GM19395 (cell line): ENCODE measurements around the gene DDX56.

Experiments used
- ATAC-seq: cut with Tn5 transposase; IDR thresholded peaks from one replicate; pipeline ENCODE4 v1.9.1; 2021; ENCODE audit warnings: mild to moderate bottlenecking, moderate library complexity; ENCODE audit not compliant: unreplicated experiment

Gene DDX56

DNA sequence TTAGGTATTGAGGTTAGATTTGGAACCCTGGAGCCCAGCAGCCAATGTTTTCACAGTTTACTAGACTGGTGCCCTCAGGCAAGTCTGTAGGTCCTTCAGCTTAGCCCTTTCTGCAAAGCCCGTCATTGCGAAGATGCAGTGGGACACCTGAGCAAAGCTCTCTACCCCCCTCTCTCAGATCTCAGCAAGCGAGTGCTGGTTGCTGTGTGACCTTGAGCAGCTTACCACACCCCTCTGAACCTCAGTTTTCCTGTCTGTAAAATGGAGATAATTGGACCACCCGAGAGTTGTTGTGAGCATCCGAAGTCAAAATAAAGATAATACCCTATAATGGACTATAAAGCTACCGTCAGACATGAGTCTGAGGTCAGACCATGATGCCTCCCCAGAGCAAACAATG, 36.3 kb downstream of the DDX56 start:
- no peak for ATAC-seq

DNA sequence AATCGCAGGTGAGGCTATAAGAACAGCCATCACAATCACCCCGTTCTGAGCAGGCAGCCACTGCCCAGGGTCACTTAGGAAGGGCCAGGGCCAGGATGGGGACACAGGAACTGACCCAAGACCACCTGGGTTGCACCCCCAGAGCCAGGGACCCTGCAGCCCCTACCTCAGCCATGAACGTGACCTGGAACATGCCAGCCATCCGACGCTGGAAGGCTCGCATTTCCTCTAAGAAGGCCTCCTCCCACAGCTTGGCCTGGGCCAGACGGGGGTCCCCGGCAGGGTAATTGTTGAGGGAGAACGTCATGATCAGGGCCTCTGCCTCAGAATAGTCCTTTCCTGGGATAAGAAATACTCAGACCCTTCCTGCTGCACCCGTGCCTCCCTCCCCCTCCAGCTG, 37.6 kb downstream of the DDX56 start:
- no peak for ATAC-seq

DNA sequence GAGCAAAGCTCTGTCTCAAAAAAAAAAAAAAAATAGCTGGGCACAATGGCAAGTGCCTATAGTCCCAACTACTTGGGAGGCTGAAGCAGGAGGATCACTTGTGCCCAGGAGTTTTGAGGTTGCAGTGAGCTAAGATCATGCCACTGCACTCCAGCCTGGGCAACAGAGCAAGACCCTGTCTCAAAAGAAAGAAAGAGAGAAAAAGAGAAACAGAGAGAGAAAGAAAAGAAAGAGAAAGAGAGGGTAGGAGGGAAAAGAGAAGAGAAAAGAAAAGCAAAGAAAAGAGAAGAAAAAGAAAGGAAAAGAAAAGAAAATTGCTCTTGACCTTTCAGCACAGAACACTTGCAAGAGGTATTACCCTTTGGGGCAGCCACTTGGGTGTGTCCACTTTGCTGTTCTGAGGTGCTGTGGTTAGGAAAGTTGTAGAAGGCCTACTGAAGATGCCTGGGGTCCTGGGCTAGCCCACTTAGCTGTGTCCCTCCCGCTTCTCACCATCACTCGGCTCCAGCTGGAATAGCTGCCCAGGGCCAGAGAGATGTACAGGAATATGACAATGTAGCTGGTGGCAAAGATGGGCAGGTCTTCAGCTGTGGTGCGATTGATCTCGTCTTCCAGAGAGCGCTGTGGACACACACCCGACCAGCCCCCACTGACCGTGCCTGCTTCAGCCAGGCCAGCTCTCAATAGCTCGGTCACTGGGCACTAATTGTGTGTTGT, 38.2 kb downstream of the DDX56 start:
- ATAC-seq, result no peak

DNA sequence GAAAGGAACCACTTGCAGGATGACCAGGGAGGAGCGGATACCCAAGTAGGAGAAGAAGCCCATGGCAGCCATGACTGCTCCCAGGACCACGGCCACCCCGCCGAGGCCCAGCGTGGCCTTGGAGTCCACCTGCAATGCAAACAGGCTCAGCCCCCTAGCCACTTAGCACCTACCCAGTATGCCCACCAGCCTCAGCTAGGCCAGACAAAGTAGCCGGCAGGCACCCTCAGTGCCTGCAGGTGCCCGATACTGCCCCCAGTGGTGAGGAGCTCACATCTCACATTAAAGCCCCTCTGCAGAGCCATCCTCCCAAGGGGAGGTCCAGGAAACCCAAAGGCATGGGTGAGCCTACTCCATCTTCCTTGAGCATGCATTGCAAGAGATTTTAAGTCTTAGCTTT, 39.2 kb downstream of the DDX56 start:
- ATAC-seq, result no peak

DNA sequence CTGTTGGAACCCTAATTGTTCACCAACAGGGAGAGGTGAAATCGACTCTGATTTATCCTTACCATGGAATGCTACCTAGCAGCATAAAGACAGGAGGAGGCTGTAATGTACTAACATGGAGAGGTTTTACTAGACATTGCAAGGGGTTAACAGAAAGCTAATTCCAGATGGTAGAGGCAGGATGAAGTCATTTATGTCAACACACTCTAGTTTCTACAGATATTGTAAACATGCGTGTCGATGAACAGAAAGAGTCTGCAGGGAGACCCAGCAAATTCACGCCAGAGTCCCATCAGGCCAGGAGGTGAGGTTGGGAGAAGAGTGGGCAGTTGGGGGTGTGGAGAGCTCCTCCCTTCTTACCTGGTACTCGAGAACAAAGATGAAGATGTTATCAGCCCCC, 39.6 kb downstream of the DDX56 start:
- ATAC-seq, result no peak

DNA sequence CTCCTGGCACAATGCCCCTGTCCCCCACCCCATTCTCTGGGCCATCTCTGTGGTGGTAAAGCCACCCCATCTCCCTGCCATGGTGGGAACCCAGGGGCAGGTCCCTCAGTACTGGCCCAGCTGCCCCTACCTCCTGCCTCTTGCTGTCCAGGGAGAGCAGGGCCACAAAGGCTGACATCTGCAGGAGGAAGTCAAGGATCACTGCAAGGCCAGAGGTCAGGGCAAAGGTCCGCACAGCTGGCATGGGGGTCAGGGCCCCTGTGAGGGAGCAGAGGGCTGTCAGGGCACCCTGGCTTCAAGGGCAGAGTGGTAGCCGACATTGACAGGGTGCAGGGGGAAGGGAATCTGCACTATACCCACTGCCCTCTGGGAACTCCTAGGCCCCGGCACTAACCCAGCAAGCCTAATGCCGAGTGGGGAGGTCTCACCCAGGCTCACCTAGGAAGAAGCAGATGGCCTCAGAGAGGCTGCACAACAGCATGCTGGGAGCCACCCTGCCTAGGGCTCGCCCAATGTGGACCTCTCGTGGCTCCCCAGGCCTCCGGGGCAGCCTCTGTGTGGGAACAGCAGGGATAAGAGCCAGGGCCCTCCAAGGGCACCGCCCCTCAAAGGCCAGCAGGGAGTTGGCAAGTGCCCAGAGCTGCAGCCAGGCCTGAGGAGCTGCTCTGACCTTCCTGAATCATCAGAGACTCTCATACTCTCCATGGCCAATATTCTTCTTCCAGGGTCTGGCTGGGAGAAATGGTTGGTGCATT, 40.2 kb downstream of the DDX56 start:
- ATAC-seq, result no peak

DNA sequence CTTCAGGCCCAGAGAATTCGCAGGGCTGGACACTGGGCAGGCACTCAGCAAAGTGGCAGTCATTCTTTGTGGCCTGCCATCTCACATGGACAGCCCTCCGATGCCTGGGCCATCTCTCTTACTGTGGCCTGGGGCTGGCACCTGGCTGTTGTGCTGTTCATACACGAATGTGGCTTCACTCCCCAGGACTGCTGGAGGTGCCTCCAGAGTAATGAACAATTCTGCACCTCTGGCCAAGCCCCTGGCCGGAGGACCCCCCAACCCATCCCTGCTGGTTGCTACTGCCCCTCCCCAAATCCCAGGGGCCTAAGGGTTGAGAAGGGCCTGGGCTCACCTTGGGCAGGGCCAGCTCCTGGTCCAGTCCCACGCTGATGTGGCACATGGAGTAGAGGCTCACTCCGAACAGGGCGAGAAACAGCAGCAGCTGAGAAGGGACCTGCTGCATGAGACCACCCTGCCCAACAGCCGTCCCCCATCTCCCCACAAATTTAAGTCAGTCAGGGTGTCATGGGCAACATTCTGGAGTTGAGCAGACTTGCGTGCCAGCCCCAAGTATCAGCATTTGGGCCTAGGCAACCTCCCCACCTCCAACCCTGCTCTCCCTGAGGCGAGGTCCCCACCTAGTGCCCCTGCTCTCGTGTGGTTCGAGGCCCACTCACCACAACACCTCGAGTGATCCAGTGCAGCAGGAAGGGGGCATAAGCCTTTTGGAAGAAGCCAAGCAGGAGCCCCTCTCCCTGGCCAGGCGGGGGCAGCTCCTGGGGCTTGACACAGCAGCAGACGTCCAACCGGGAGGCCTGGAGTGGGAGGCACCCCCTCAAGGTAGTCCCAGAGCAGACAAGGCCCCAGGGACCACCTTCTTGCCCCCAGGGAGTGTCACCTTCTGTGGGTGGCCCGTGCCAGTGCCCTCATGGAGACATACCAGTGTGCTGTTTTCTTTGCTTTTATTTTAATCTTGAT, 42.0 kb downstream of the DDX56 start:
- ATAC-seq, result no peak

DNA sequence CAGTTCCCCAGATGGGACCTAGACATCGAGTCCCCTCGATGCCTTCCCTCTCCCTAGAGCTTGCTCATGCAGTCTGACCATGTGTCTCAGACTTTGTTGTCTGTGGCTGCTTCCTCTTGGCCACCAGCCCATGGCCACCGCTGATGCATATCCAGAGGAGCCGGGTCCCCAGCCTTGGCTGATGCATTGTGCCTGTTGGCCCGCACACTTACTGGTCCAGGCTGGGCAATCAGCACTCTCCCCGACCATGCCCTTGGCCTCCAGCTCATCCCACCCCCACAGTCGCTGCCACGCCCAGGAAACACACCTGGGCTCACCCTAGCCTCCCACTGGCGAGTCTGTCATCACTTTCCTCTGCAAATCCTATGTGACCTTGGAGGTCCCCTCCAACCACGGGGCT, 42.7 kb downstream of the DDX56 start:
- ATAC-seq, result no peak

DNA sequence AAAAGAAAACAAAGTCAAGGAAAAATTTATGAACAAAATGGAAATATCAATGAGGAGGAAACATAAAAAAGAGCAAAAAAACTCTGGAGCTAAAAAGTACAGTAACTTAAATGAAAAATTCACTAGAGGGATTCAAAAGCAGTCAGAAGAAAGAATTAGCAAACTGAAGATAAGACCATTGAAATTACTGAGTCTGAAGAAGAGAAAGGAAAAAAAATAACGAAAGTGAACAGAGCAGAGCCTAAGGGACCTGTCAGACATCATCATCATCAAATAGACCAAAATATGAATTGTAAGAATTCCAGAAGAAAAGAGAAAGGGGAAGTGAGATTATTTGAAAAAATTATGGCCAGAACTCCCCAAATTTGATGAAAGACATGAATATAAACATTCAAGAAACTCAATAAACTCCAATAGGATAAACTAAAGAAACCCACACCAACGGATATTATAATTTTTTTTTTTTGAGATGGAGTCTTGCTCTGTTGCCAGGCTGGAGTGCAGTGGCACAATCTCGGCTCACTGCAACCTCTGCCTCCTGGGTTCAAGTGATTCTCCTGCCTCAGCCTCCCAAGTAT, 48.8 kb downstream of the DDX56 start:
- no peak for ATAC-seq

DNA sequence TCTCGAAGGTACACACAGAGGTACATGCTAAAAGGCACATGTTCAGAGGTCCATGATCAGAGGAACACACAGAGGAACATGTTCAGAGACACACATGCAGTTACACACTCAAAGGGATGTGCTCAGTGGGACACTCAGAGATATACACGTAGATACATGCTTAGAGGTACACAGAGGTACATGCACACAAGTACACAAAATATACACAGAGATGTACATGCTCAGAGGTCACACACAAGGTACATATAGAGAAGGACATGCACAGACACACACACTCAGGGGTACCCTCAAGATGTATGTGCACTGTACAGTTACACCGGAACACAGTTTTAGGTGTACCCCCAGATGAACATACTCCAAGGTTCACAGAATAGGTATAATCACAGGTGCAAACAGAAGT, 51.4 kb downstream of the DDX56 start:
- ATAC-seq, result no peak

DNA sequence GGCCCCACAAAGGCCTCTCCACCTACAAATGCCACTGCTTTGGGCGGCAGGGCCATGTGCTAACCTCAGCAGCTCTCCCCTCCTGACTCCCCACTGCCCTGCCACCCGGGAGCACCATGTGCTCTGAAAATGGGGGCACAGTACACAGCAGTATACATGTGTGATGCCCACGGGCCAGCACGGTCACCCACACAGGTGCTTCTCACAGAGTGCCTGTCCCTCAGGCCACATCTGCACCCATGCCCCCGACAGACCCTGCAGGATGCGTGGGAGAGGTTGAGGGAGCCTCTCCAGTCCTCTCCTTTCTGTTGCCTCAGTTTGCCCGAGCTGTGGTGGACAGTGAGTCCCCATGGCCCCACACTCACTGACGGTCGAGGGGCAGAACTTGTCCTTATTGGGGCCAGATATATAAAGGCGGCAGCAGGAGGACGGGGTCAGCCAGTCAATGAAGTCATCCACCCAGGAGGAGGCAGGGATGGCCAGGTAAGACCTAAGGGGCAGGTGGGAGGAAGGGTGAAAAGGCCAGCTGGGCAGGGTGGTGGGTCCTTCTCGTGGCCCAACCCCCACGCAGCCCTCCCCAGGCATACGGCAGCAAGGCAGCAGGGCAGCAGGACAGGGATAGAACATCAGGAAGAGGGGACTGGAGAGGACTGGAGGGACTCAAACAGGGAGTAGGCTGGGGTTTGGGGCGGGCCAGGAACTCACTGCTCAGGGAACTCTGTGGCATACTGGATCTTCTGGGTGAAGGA, 52.2 kb downstream of the DDX56 start:
- ATAC-seq, result no peak

DNA sequence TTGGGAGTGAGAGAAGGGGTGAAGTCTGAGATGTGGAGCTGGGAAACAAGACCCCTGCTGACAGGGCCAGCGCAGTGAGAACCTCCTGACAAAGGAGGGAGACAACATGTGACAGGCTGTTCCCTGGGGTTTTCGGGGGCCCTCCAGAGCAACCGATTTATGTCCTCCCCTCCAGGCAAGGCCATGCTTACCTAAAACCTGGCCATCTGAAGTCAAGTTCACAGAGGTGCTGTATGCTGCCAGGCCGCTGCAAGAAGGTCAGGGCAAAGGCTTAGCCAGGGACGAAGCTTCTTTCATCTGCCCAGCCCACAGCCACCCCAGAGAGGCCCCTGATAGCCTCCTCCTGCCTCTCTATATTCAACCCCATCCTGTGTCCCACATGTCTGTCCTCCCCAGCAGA, 53.1 kb downstream of the DDX56 start:
- ATAC-seq, result no peak

DNA sequence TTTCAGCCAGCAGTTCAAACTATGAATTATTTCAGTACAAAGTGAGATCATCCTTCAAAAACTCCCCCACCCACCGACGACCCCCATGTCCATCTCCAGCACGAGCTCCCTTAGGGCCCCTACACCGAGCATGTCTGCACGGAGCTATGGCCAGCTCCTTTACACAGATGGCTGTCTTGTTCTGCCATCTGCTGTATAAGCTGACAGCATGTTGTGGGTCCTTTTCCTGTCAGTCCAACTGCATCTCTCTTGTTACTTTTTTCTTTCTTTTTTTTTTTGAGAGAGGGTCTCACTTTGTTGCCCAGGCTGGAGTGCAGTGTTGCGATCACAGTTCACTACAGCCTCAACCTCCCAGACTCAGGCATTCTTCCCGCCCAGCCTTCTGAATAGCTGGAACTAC, 54.2 kb downstream of the DDX56 start:
- ATAC-seq, result no peak

DNA sequence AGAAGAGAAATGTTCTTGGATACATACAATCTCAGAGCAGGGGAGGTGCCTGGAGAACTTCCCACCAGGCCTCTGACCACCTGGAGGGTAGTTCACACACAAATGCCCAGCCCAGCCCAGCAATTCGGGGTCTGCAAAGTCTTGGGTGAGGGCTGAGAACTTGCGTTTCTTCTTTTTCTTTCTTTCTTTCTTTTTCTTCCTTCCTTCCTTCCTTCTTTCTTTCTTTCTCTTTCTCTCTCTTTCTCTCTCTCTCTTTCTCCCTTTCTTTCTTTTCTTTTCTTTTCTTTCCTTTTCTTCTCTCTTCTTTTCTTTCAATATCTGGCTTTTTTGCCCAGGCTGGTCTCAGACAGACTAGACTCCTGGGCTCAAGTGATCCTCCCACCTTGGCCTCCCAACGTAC, 54.9 kb downstream of the DDX56 start:
- no peak for ATAC-seq

DNA sequence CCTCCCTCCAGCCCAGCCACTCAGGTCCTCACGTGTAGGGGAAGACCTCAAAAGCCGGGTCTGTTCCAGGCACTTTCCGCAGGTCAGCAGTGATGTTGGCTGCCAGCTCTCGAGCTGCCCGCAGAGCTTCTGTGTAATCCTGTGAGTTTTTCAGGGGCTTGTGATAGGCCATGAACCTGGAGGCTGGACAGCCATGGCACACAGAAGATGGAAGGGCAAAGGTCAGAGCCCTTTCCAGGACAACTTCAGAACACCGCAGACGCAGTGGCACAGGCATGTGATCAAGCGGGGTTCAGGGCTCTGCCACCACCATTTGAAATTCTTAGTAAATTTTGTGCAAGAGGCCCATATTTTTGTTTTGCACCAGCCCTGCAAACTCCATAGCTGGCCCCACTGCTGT, 56.5 kb downstream of the DDX56 start:
- ATAC-seq, result no peak
